Cardiac fibroblast (primary cell): Measurements from ENCODE around the gene CCT6A.
"Not testable (repeated sequence)": the region's sequence is repeated elsewhere in the genome, so short reads cannot be mapped to it uniquely, and the experiment has no call there.

ENCODE experiments used
- DNase-seq, 2 donors: peaks; one replicate each; pipeline versions ENCODE4 v3.0.0 to v3.0.0-alpha.2; 2010; ENCODE audit warnings: low read depth in 2 of 2
- H3K4me3 ChIP-seq, 2 donors: replicated peaks in 1 of 2; 1 replicate in 1 of 2; 2 replicates in 1 of 2; pipeline ENCODE4 v1.5.1; 2011; ENCODE audit warnings: low read depth in 2 of 2, low read length in 2 of 2, mild to moderate bottlenecking in 2 of 2, moderate library complexity in 1 of 2
- CTCF ChIP-seq: IDR thresholded peaks from one replicate; pipeline ENCODE4 v1.5.1; 2011; ENCODE audit warnings: low read depth, mild to moderate bottlenecking, low read length, inconsistent platforms

CCT6A gene

DNA sequence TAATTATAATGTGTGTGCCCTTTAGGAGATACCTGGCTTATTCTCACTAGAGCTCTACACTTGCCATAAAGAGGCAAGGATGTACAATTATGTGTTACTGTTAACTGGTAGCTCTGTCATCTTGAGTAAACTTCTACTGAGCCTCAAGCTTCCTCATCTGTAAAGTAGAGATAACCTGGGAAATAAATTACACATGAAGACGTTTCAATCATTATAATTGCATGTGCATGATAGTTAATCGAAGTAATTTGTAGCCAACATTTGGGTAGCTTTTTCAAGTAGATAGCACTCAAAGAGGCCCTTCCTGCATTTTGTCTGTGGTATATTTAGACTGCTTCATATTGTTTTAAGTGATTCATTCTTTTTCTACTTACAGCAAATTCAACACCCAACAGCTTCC lies 2.4 kb downstream of the CCT6A start:
- TF ChIP-seq CTCF: no peak
- no peak for DNase-seq
- H3K4me3 ChIP-seq: no peak overlapping the region

GRCh38 chr7:56062382-56062781 lies 10.8 kb downstream of the CCT6A start:
- DNase-seq: peak; percentile 59 to 72
- H3K4me3 ChIP-seq: no peak overlapping the region
- TF ChIP-seq CTCF: no peak

DNA sequence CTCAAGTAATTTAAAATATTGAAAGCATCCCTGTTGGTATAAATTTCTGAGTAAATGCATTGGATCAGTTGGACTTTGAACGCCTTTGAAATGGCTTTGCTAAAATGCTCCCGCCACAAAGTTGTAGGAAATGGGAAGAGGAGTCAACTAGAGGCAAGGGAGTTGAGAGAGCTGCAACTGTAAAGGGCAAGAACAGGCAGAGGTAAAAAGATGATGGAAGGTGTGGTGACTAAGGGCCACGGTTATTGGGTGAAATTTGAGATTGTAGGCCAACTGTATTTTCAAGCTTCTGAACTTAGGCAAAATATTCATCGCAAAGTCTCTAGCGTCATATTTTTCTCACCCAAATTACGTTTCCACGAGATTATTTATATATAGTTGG lies 11.9 kb downstream of the CCT6A start:
- peak overlapping the region in 1 of 2 donors; percentile 90 for H3K4me3 ChIP-seq
- TF ChIP-seq CTCF: no peak
- DNase-seq: no peak

- peak; percentile 12 for TF ChIP-seq CTCF
- H3K4me3 ChIP-seq: peak within 1 kb of the TSS; percentile 74 to 90
- DNase-seq: peak; percentile 90 to 91
Measured at GRCh38 chr7:56063882-56064625, 12.5 kb downstream of the CCT6A start, which contains the start of gene SUMF2. Gene SUMF2 (plus strand): TSS chr7:56064286. CDS start chr7:56064312, 26 bp downstream.

DNA sequence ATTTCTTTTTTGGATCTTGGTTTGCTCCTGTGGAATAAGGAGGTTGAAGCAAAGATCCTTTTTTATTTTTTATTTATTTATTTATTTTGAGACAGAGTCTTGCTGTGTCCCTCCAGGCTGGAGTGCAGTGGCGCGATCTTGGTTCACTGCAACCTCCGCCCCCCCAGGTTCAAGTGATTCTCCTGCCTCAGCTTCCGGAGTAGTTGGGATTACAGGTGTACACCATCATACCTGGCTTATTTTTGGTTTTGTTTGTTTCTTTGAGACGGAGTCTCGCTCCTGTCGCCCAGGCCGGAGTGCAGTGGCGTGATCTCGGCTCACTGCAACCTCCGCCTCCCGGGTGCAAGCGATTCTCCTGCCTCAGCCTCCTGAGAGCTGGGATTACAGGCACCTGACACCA lies 14.8 kb downstream of the CCT6A start:
- H3K4me3 ChIP-seq, DNase-seq: not testable (repeated sequence)

DNA sequence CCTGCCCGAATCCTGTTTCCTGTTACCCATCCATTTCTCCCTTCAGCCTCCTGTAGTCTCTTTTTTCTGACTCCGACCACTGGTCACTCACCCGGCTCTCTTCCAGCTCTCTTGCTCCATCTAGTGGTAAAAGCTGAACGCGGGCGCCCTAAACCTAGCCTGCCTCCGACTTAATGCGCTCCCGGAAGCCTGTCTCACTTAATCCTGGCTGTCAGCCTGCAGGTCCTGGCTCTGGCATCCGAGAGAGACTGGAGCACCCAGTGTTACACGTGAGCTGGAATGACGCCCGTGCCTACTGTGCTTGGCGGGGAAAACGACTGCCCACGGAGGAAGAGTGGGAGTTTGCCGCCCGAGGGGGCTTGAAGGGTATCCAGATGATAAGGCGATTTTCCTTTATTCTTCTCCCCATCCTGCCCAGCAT lies 22.8 kb downstream of the CCT6A start:
- peak; percentile 89 to 90 for DNase-seq
- peak; percentile 95 for TF ChIP-seq CTCF
- no peak overlapping the region for H3K4me3 ChIP-seq

DNA sequence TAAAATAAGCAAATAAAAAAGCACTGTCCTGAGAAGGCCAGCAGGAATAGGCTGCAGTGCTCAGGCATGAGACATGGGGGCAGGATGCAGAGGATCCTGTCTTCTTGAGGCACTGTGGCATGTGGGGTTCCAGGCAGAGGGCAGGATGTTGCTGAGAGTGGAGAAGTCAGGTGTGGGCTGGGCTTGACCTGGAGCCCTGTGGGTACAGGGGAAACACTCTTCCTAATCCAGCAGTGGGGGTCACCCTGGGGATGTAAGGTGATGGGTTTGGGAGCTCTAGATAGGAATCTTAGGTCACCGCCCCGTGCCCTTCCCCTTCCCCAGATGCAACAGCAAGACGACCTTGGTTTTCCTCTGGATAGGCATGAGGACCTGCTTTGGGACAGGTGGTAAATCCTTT lies 26.1 kb downstream of the CCT6A start:
- TF ChIP-seq CTCF: no peak
- DNase-seq: no peak
- no peak overlapping the region for H3K4me3 ChIP-seq
